CD4-positive, alpha-beta T cell treated with Interleukin-2 at 100 ng/mL for 4 hours (primary cell): ENCODE measurements around the gene CETN1.

ENCODE experiments used
- DNase-seq: peaks from one replicate; pipeline ENCODE4 v3.0.0-alpha.2; 2020; ENCODE audit warnings: low spot score

The CETN1 gene

GRCh38 chr18:577643-578375 lies 2.4 kb upstream of the CETN1 start:
- DNase-seq, result no peak

- DNase-seq, result no peak
Measured at GRCh38 chr18:579238-579637, 942 bp upstream of the CETN1 start.

GRCh38 chr18:581096-581495 lies 916 bp downstream of the CETN1 start:
- no peak for DNase-seq

- DNase-seq, result no peak
Measured at GRCh38 chr18:582465-582864, 2.3 kb downstream of the CETN1 start.

- DNase-seq, result no peak
Measured at GRCh38 chr18:595068-595467, 14.9 kb downstream of the CETN1 start.

- DNase-seq, result no peak
Measured at GRCh38 chr18:595571-595970, 15.4 kb downstream of the CETN1 start.

GRCh38 chr18:596288-596881 lies 16.2 kb downstream of the CETN1 start:
- peak; percentile 48 for DNase-seq

- DNase-seq, result no peak
Measured at GRCh38 chr18:598124-598589, 18.0 kb downstream of the CETN1 start.

GRCh38 chr18:600107-600506 lies 19.9 kb downstream of the CETN1 start:
- no peak for DNase-seq

GRCh38 chr18:604771-605170 lies 24.6 kb downstream of the CETN1 start:
- no peak for DNase-seq

- no peak for DNase-seq
Measured at GRCh38 chr18:607930-608329, 27.8 kb downstream of the CETN1 start.

- no peak for DNase-seq
Measured at GRCh38 chr18:610214-610928, 30.2 kb downstream of the CETN1 start.

GRCh38 chr18:612156-612555 lies 32.0 kb downstream of the CETN1 start:
- no peak for DNase-seq

- DNase-seq, result no peak
Measured at GRCh38 chr18:614193-614592, 34.0 kb downstream of the CETN1 start.

- no peak for DNase-seq
Measured at GRCh38 chr18:615092-615521, 34.9 kb downstream of the CETN1 start.

GRCh38 chr18:615773-616172 lies 35.6 kb downstream of the CETN1 start:
- DNase-seq, result no peak

GRCh38 chr18:616380-616995 lies 36.3 kb downstream of the CETN1 start:
- peak; percentile 20 for DNase-seq

- no peak for DNase-seq
Measured at GRCh38 chr18:617970-618504, 37.9 kb downstream of the CETN1 start.

- DNase-seq, result no peak
Measured at GRCh38 chr18:618618-619017, 38.4 kb downstream of the CETN1 start.

GRCh38 chr18:621291-622043 lies 41.3 kb downstream of the CETN1 start:
- DNase-seq, result no peak

GRCh38 chr18:622289-622688 lies 42.1 kb downstream of the CETN1 start:
- no peak for DNase-seq
